Stomach (tissue), 9 donors: ENCODE data around the gene OXLD1. TPM values are rescaled to one million over a fixed set of nuclear protein-coding genes. Genes with fewer than 3 reads are reported as not detected.
"Not testable (repeated sequence)": the region's sequence is repeated elsewhere in the genome, so short reads cannot be mapped to it uniquely, and the experiment has no call there.

Experiments
- DNase-seq, 2 donors: peaks; one replicate each; pipeline versions ENCODE4 v3.0.0 to v3.0.0-alpha.2; 2013 to 2019
- H3K27ac ChIP-seq, 5 donors: fragments of 200-600 bp in 4 of 5; sonication (generic) in 4 of 5; one replicate each; pipeline ENCODE4 v1.5.1; 2013 to 2019; ENCODE audit warnings: mild to moderate bottlenecking in 1 of 5, moderate library complexity in 1 of 5
- H3K27me3 ChIP-seq, 3 donors: fragments of 200-600 bp; sonication (generic); one replicate each; pipeline ENCODE4 v1.5.1; 2017 to 2019; ENCODE audit warnings: mixed run types in 1 of 3
- H3K36me3 ChIP-seq, 4 donors: fragments of 200-600 bp; sonication (generic); 1 replicate in 3 of 4; 2 replicates in 1 of 4; pipeline ENCODE4 v1.5.1; 2016 to 2019
- H3K4me1 ChIP-seq, 4 donors: fragments of 200-600 bp; sonication (generic); one replicate each; pipeline ENCODE4 v1.5.1; 2016 to 2019
- H3K4me3 ChIP-seq, 4 donors: fragments of 200-600 bp; sonication (generic) in 3 of 4; one replicate each; pipeline ENCODE4 v1.5.1; 2016 to 2019; ENCODE audit warnings: mild to moderate bottlenecking in 1 of 4
- H3K9me3 ChIP-seq, 4 donors: fragments of 200-600 bp; sonication (generic); one replicate each; pipeline ENCODE4 v1.5.1; 2016 to 2019
- CTCF ChIP-seq, 7 experiments: fragments of 450-650 bp in 4 of 7; fragments of 200-600 bp in 3 of 7; sonication (generic) in 3 of 7; IDR thresholded peaks; one replicate each; pipeline ENCODE4 v1.5.1; 2016 to 2019; ENCODE audit warnings: antibody characterized with exemption in 7 of 7, control low read depth in 2 of 7, mild to moderate bottlenecking in 1 of 7
- EP300 ChIP-seq: sonication (generic); formaldehyde crosslinking; IDR thresholded peaks from one replicate; pipeline ENCODE4 v1.6.1; 2017; ENCODE audit warnings: antibody characterized with exemption
- POLR2A ChIP-seq, 4 donors: fragments of 450-650 bp; IDR thresholded peaks; one replicate each; pipeline ENCODE4 v1.6.1; 2016; ENCODE audit warnings: antibody characterized with exemption in 4 of 4, control low read depth in 2 of 4, mild to moderate bottlenecking in 1 of 4, moderate library complexity in 1 of 4
- POLR2AphosphoS5 ChIP-seq, 3 donors: sonication (generic); formaldehyde crosslinking; IDR thresholded peaks; one replicate each; pipeline ENCODE4 v1.6.1; 2016; ENCODE audit warnings: antibody characterized with exemption in 3 of 3
- WGBS, 5 donors: extraction: QIAGEN DNeasy Blood & Tissue Kit in 3 of 5; methylation state at CpG; one replicate each; pipeline versions ENCODE4 v1.1.5 to v1.1.7; 2013 to 2018; 5-methylcytosine and 5-hydroxymethylcytosine counted together
- intact Hi-C: fragments of 100-400 bp; cut with DNase I; formaldehyde crosslinking; loops from one replicate; pipeline ENCODE4 v1.15.1; 2023; ENCODE audit warnings: low total_unique reads
- polyA plus RNA-seq, 3 donors: library from polyadenylated mRNA; stranded (reverse); fragments of 200-250 nt; gene quantifications; one replicate each; pipeline ENCODE4 v1.2.3, GENCODE V29; 2013
- small RNA-seq, 4 donors: library from RNA; depleted of rRNA; stranded (forward); fragments of <200 nt; gene quantifications; one replicate each; pipeline ENCODE3, GENCODE V24; 2016
- total RNA-seq, 5 donors: library from RNA; depleted of rRNA; stranded (reverse); fragments of >200 nt; gene quantifications; one replicate each; pipeline versions ENCODE4 v1.1.0 to v1.2.3, GENCODE V29; 2014 to 2016
- donor health status: healthy with polysubstance abuse.
- donor health status: Bipolar disorder and iron deficiency.
- donor health status: healthy.

OXLD1 gene
- total and polyA plus RNA-seq, 8 donors = 9.9 to 112 (median 64.5) TPM; not detected in 1

DNA sequence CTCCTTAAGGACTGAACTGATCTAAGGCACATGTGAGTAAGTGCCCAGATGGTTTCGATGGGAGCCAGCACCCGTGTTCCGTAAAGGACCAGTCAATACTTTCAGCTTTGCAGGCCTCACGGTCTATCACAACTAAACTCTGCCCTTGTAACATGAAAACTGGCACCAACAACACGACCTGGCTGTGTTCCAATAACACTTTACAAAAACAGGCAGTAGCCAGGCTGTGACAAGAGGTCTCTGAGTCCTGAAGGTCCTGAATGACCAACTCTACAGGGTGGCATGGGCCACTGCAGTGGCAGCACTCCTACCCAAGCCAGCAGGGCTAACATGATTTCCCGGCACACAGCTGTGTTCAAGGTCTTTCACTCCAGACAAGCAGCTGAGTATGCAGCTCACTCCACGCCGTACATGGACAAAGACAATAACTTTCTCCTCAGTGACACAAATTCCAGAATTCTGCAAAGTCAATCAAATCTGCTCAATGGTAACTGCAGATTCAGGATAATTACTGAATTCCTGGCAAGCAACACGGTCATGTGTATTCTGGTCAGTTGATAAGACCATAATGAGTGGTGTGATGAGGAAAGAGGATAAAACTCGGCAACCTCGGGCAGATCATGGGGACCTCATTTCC is 44.8 kb downstream of the OXLD1 start:
- intact Hi-C loops = no loop called here
- H3K4me3 ChIP-seq = no peak overlapping the region
- H3K4me1 ChIP-seq = peaks cover 0 to 11% (median 0%) of the 10 kb centered on the region in 4 donors
- peaks cover 59 to 97% (median 85%) of the 10 kb centered on the region in 4 donors for H3K36me3 ChIP-seq
- 43 to 70% (median 61%) methylated on average over 6 to 11 of the region's 11 CpGs for WGBS, 5 donors
- peak in 1 of 2 donors; percentile 35 for DNase-seq
- H3K27me3 ChIP-seq = no peaks in the 10 kb centered on the region
- TF ChIP-seq POLR2AphosphoS5 (IDR thresholded peaks at IDR 0.05) (no peak), CTCF (IDR thresholded peaks at IDR 0.05) (no peak), POLR2A (IDR thresholded peaks at IDR 0.05) (no peak), EP300 (no peak)
- H3K27ac ChIP-seq = no peak overlapping the region
- no peaks in the 10 kb centered on the region for H3K9me3 ChIP-seq

DNA sequence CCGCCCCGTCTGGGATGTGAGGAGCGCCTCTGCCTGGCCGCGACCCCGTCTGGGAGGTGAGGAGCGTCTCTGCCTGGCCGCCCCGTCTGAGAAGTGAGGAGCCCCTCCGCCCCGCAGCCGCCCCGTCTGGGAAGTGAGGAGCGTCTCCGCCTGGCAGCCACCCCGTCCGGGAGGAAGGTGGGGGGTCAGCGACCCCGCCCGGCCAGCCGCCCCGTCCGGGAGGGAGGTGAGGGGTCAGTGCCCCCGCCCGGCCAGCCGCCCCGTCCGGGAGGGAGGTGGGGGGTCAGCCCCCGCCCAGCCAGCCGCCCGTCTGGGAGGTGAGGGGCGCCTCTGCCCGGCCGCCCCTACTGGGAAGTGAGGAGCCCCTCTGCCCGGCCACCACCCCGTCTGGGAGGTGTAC is 48.1 kb downstream of the OXLD1 start:
- 94 to 99% (median 96%) methylated on average over 11 to 29 of the region's 36 CpGs; no CpG with 5 or more reads in 1 of the 5 donors for WGBS, 5 donors
- H3K36me3 ChIP-seq = peaks cover 38 to 97% (median 83%) of the 10 kb centered on the region in 4 donors
- H3K4me3 ChIP-seq, intact Hi-C loops, DNase-seq, H3K9me3 ChIP-seq, H3K27ac ChIP-seq, H3K27me3 ChIP-seq: not testable (repeated sequence)
- peaks cover 0 to 31% (median 9%) of the 10 kb centered on the region in 4 donors for H3K4me1 ChIP-seq

GRCh38 chr17:81616877-81617276 is 49.5 kb downstream of the OXLD1 start:
- H3K9me3 ChIP-seq = no peaks in the 10 kb centered on the region
- H3K4me1 ChIP-seq = peaks cover 0 to 29% (median 10%) of the 10 kb centered on the region in 4 donors
- intact Hi-C loops = no loop called here
- H3K36me3 ChIP-seq = peaks cover 39 to 97% (median 83%) of the 10 kb centered on the region in 4 donors
- WGBS, 5 donors = 42 to 98% (median 66%) methylated on average over 6 to 7 of the region's 7 CpGs
- no peak overlapping the region for H3K27ac ChIP-seq
- no peaks in the 10 kb centered on the region for H3K27me3 ChIP-seq
- no peak for DNase-seq
- TF ChIP-seq CTCF (IDR thresholded peaks at IDR 0.05) (no peak), POLR2A (IDR thresholded peaks at IDR 0.05) (no peak), POLR2AphosphoS5 (IDR thresholded peaks at IDR 0.05) (no peak), EP300 (no peak)
- H3K4me3 ChIP-seq = no peak overlapping the region

DNA sequence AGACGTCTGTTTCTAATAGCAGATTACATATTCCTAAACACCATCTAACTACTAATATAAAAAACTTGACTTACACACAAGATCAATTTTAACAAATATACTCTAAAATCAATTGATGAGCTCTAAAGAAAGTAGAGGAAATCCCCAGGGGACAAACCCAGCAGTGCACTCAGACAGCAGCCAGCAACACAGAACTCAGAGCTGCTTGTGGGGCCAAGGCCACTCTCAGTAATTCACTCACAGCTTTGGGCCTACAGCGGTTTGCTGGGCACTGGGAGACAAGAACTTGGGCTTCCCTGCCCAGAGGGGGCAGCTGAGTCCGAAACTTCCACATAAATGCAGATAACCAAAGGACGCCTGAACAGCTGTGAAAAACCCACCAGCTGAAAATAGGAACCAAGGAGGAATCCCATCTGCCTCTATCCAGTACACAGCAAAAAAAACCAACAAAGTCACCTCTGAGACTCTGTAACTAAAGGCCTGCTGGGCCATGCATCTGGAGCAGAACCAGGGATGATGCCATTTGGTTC is 50.9 kb downstream of the OXLD1 start:
- no peak overlapping the region for H3K4me3 ChIP-seq
- intact Hi-C loops = no loop called here
- peaks cover 0 to 20% (median 10%) of the 10 kb centered on the region in 4 donors for H3K4me1 ChIP-seq
- H3K36me3 ChIP-seq = peaks cover 35 to 94% (median 80%) of the 10 kb centered on the region in 4 donors
- DNase-seq = no peak
- TF ChIP-seq POLR2AphosphoS5 (IDR thresholded peaks at IDR 0.05) = no peak
- no peak for TF ChIP-seq CTCF (IDR thresholded peaks at IDR 0.05)
- no peak for TF ChIP-seq EP300
- no peak for TF ChIP-seq POLR2A (IDR thresholded peaks at IDR 0.05)
- no peaks in the 10 kb centered on the region for H3K27me3 ChIP-seq
- WGBS, 5 donors = 90 to 94% (median 93%) methylated on average over 4 of the region's 4 CpGs
- H3K9me3 ChIP-seq = no peaks in the 10 kb centered on the region
- no peak overlapping the region for H3K27ac ChIP-seq

Small RNA genes lying within 50 kb of the gene (small RNA-seq; reads per million reads assigned to genes)
- gene MIR6786 = 0 to 0.20 (median 0) reads per million in 4 donors

Other genes starting within 250 kb of the OXLD1 start
- gene ACTG1, start 153.8 kb downstream of the OXLD1 start, total RNA-seq = 1,000 to 10,000 TPM in 4 of 5 donors, 100 to 1,000 TPM in 1; 978 to 2,952 (median 1,777) TPM
- 1,000 to 10,000 TPM; 1,866 to 2,457 (median 2,070) TPM for gene ACTG1, start 153.8 kb downstream of the OXLD1 start, polyA plus RNA-seq
- gene FSCN2, start 138.2 kb downstream of the OXLD1 start, total RNA-seq = 10 to 100 TPM in 1 of 5 donors, 1 to 10 TPM in 3, not detected in 1; 2.8 to 21.7 (median 6.2) TPM
- 1 to 10 TPM in 2 of 3 donors, under 1 TPM in 1; 0.90 to 2.7 (median 2.1) TPM for gene FSCN2, start 138.2 kb downstream of the OXLD1 start, polyA plus RNA-seq
- 100 to 1,000 TPM in 1 of 5 donors, 10 to 100 TPM in 4; 11.9 to 130 (median 51.8) TPM for gene FAAP100, start 114.3 kb downstream of the OXLD1 start, total RNA-seq
- gene FAAP100, start 114.3 kb downstream of the OXLD1 start, polyA plus RNA-seq = 10 to 100 TPM; 12.2 to 17.1 (median 17.0) TPM
- gene NPLOC4, start 29.5 kb downstream of the OXLD1 start, total RNA-seq = 100 to 1,000 TPM in 3 of 5 donors, 10 to 100 TPM in 2; 53.3 to 284 (median 103) TPM
- gene NPLOC4, start 29.5 kb downstream of the OXLD1 start, polyA plus RNA-seq = 10 to 100 TPM; 24.0 to 25.3 (median 24.4) TPM
- not detected for gene TSPAN10, start 29.4 kb downstream of the OXLD1 start, total RNA-seq
- gene TSPAN10, start 29.4 kb downstream of the OXLD1 start, polyA plus RNA-seq = 1 to 10 TPM; 1.1 to 1.5 (median 1.2) TPM
- 1 to 10 TPM in 1 of 5 donors, not detected in 4; 2.0 TPM for gene PDE6G, start 10.1 kb downstream of the OXLD1 start, total RNA-seq
- 1 to 10 TPM in 1 of 3 donors, under 1 TPM in 2; 0.85 to 2.6 (median 0.93) TPM for gene PDE6G, start 10.1 kb downstream of the OXLD1 start, polyA plus RNA-seq
- gene CCDC137, start 132 bp upstream of the OXLD1 start, total RNA-seq = 100 to 1,000 TPM in 1 of 5 donors, 10 to 100 TPM in 1, 1 to 10 TPM in 2, under 1 TPM in 1; 0.58 to 279 (median 9.4) TPM
- 10 to 100 TPM; 18.2 to 26.0 (median 23.3) TPM for gene CCDC137, start 132 bp upstream of the OXLD1 start, polyA plus RNA-seq
- gene ARL16, start 17.2 kb upstream of the OXLD1 start, total RNA-seq = 100 to 1,000 TPM in 1 of 5 donors, 10 to 100 TPM in 3, 1 to 10 TPM in 1; 8.1 to 109 (median 25.7) TPM
- gene ARL16, start 17.2 kb upstream of the OXLD1 start, polyA plus RNA-seq = 10 to 100 TPM; 43.5 to 67.1 (median 55.6) TPM
- gene HGS, start 17.4 kb upstream of the OXLD1 start, total RNA-seq = 100 to 1,000 TPM in 4 of 5 donors, 10 to 100 TPM in 1; 52.0 to 275 (median 142) TPM
- gene HGS, start 17.4 kb upstream of the OXLD1 start, polyA plus RNA-seq = 100 to 1,000 TPM in 2 of 3 donors, 10 to 100 TPM in 1; 86.1 to 138 (median 105) TPM
- gene MRPL12, start 36.8 kb upstream of the OXLD1 start, total RNA-seq = 100 to 1,000 TPM in 1 of 5 donors, 10 to 100 TPM in 3, 1 to 10 TPM in 1; 3.5 to 146 (median 47.8) TPM
- gene MRPL12, start 36.8 kb upstream of the OXLD1 start, polyA plus RNA-seq = 100 to 1,000 TPM in 2 of 3 donors, 10 to 100 TPM in 1; 90.6 to 178 (median 158) TPM
- 10 to 100 TPM in 3 of 5 donors, 1 to 10 TPM in 2; 3.5 to 55.6 (median 17.6) TPM for gene SLC25A10, start 45.7 kb upstream of the OXLD1 start, total RNA-seq
- gene SLC25A10, start 45.7 kb upstream of the OXLD1 start, polyA plus RNA-seq = 10 to 100 TPM; 33.2 to 40.7 (median 34.1) TPM
- under 1 TPM in 1 of 5 donors, not detected in 4; 0.55 TPM for gene GCGR, start 137.5 kb upstream of the OXLD1 start, total RNA-seq
- under 1 TPM in 1 of 3 donors, not detected in 2; 0.38 TPM for gene GCGR, start 137.5 kb upstream of the OXLD1 start, polyA plus RNA-seq
- gene MCRIP1, start 166.7 kb upstream of the OXLD1 start, total RNA-seq = 100 to 1,000 TPM in 1 of 5 donors, 10 to 100 TPM in 4; 23.7 to 150 (median 51.0) TPM
- gene MCRIP1, start 166.7 kb upstream of the OXLD1 start, polyA plus RNA-seq = 100 to 1,000 TPM; 104 to 144 (median 114) TPM
- gene PPP1R27, start 168.4 kb upstream of the OXLD1 start, total RNA-seq = not detected
- 1 to 10 TPM in 1 of 3 donors, under 1 TPM in 1, not detected in 1; 0.58 to 2.0 TPM for gene PPP1R27, start 168.4 kb upstream of the OXLD1 start, polyA plus RNA-seq
- 1,000 to 10,000 TPM in 2 of 5 donors, 100 to 1,000 TPM in 3; 401 to 1,308 (median 815) TPM for gene P4HB, start 193.9 kb upstream of the OXLD1 start, total RNA-seq
- gene P4HB, start 193.9 kb upstream of the OXLD1 start, polyA plus RNA-seq = 100 to 1,000 TPM; 426 to 709 (median 528) TPM
- gene ARHGDIA, start 204.7 kb upstream of the OXLD1 start, total RNA-seq = 100 to 1,000 TPM in 3 of 5 donors, 10 to 100 TPM in 2; 57.1 to 435 (median 117) TPM
- 100 to 1,000 TPM; 154 to 240 (median 212) TPM for gene ARHGDIA, start 204.7 kb upstream of the OXLD1 start, polyA plus RNA-seq
- 100 to 1,000 TPM in 2 of 5 donors, 10 to 100 TPM in 2, 1 to 10 TPM in 1; 5.8 to 224 (median 90.1) TPM for gene ALYREF, start 225.0 kb upstream of the OXLD1 start, total RNA-seq
- gene ALYREF, start 225.0 kb upstream of the OXLD1 start, polyA plus RNA-seq = 10 to 100 TPM; 33.6 to 42.3 (median 36.8) TPM
- 100 to 1,000 TPM in 3 of 5 donors, 10 to 100 TPM in 2; 49.8 to 141 (median 108) TPM for gene ANAPC11, start 225.1 kb upstream of the OXLD1 start, total RNA-seq
- gene ANAPC11, start 225.1 kb upstream of the OXLD1 start, polyA plus RNA-seq = 100 to 1,000 TPM; 231 to 276 (median 257) TPM
- gene NPB, start 235.6 kb upstream of the OXLD1 start, total RNA-seq = 1 to 10 TPM in 2 of 5 donors, not detected in 3; 1.4 to 2.0 TPM
- gene NPB, start 235.6 kb upstream of the OXLD1 start, polyA plus RNA-seq = under 1 TPM in 2 of 3 donors, not detected in 1; 0.83 to 0.93 TPM
- gene PCYT2, start 244.8 kb upstream of the OXLD1 start, total RNA-seq = 100 to 1,000 TPM in 2 of 5 donors, 10 to 100 TPM in 3; 17.5 to 119 (median 27.2) TPM
- 10 to 100 TPM; 39.7 to 51.7 (median 42.8) TPM for gene PCYT2, start 244.8 kb upstream of the OXLD1 start, polyA plus RNA-seq